B cell (primary cell): ENCODE measurements around the gene ENOX1. TPM values are rescaled to one million over a fixed set of nuclear protein-coding genes. Genes with fewer than 3 reads are reported as not detected.

Experiments used
- ATAC-seq: fragments of 200-7000 bp; cut with Tn5 transposase; one replicate; pipeline ENCODE4 v1.10.0; 2021; ENCODE audit warnings: low read depth, mild to moderate bottlenecking, moderate number of reproducible peaks, moderate library complexity
- CTCF ChIA-PET: fragments of 350-600 bp; sonication (Branson Sonifier 250); formaldehyde crosslinking; loops from one replicate; lab custom pipeline; 2021; ENCODE audit warnings: antibody characterized with exemption, inconsistent platforms; lab: Charles Lee
- POLR2A ChIA-PET: fragments of 350-600 bp; sonication (Branson Sonifier 250); formaldehyde crosslinking; loops from one replicate; lab custom pipeline; 2021; ENCODE audit warnings: antibody characterized with exemption; lab: Charles Lee
- DNase-seq: peaks from one replicate; pipeline ENCODE4 v3.0.0; 2013
- H2AFZ ChIP-seq: 2 replicates; pipeline ENCODE4 v1.6.1; 2012; ENCODE audit warnings: mild to moderate bottlenecking, low read depth, low read length; ENCODE audit not compliant: insufficient read depth, poor library complexity, severe bottlenecking
- H3K27ac ChIP-seq, 2 donors: 1 replicate in 1 of 2; 2 replicates in 1 of 2; pipeline ENCODE4 v1.5.1; 2012 to 2013; ENCODE audit warnings: low read length in 2 of 2, mild to moderate bottlenecking in 2 of 2, moderate library complexity in 1 of 2
- H3K27me3 ChIP-seq, 4 experiments: fragments of 200-600 bp in 1 of 4; sonication (generic) in 1 of 4; replicated peaks in 1 of 4; 1 replicate in 2 of 4; 2 replicates in 2 of 4; pipeline versions ENCODE4 v1.6.1 to v1.7.0; 2013 to 2016; ENCODE audit warnings: low read length in 3 of 4, mild to moderate bottlenecking in 2 of 4, mixed read lengths in 1 of 4, moderate library complexity in 1 of 4; ENCODE audit not compliant: insufficient read depth in 4 of 4, control insufficient read depth in 3 of 4; ENCODE audit errors: control extremely low read depth in 1 of 4
- H3K36me3 ChIP-seq, 2 experiments: replicated peaks in 1 of 2; 1 replicate in 1 of 2; 2 replicates in 1 of 2; pipeline versions ENCODE4 v1.6.1 to v1.7.1; 2013; ENCODE audit warnings: low read length in 1 of 2; ENCODE audit not compliant: insufficient read depth in 2 of 2, control insufficient read depth in 1 of 2; ENCODE audit errors: control extremely low read depth in 1 of 2, extremely low read depth in 1 of 2
- H3K4me1 ChIP-seq, 2 donors: fragments of 200-600 bp in 1 of 2; sonication (generic) in 1 of 2; 1 replicate in 1 of 2; 2 replicates in 1 of 2; pipeline versions ENCODE4 v1.5.1 to v1.6.1; 2013 to 2017; ENCODE audit warnings: low read length in 2 of 2; ENCODE audit not compliant: control insufficient read depth in 2 of 2, insufficient read depth in 2 of 2
- H3K4me2 ChIP-seq: replicated peaks from 2 replicates; pipeline ENCODE3; 2012; ENCODE audit warnings: mild to moderate bottlenecking, low read depth, low read length; ENCODE audit not compliant: poor library complexity, severe bottlenecking
- H3K4me3 ChIP-seq, 5 experiments: fragments of 200-600 bp in 1 of 5; sonication (generic) in 1 of 5; 1 replicate in 3 of 5; 2 replicates in 2 of 5; pipeline versions ENCODE4 v1.5.1 to v1.7.0; 2011 to 2016; ENCODE audit warnings: low read length in 4 of 5, mild to moderate bottlenecking in 4 of 5, low read depth in 2 of 5, control low read depth in 1 of 5, moderate library complexity in 1 of 5; ENCODE audit not compliant: insufficient read depth in 1 of 5; ENCODE audit errors: control extremely low read depth in 1 of 5, extremely low read depth in 1 of 5
- H3K79me2 ChIP-seq: fragments of 200-600 bp; sonication (generic); one replicate; pipeline ENCODE4 v1.6.0; 2016; ENCODE audit warnings: low read length; ENCODE audit not compliant: control insufficient read depth, insufficient read depth
- H3K9ac ChIP-seq: fragments of 200-600 bp; sonication (generic); 2 replicates; pipeline ENCODE4 v1.6.1; 2017; ENCODE audit warnings: mild to moderate bottlenecking, low read length, moderate library complexity
- H3K9me3 ChIP-seq, 3 donors: one replicate each; pipeline versions ENCODE4 v1.6.1 to v1.7.1; 2013; ENCODE audit warnings: low read length in 2 of 3; ENCODE audit not compliant: control insufficient read depth in 2 of 3, insufficient read depth in 1 of 3; ENCODE audit errors: control extremely low read depth in 1 of 3
- H4K20me1 ChIP-seq: 2 replicates; pipeline ENCODE4 v1.6.0; 2012; ENCODE audit warnings: mild to moderate bottlenecking, low read length; ENCODE audit not compliant: insufficient read depth, control insufficient read depth, poor library complexity, severe bottlenecking
- H3K27ac Mint-ChIP-seq: one replicate; pipeline ENCODE4 v1.8.0; 2021; ENCODE audit warnings: mixed read lengths
- H3K27me3 Mint-ChIP-seq: one replicate; pipeline ENCODE4 v1.8.0; 2021; ENCODE audit warnings: mixed read lengths
- H3K4me1 Mint-ChIP-seq: one replicate; pipeline ENCODE4 v1.8.0; 2021; ENCODE audit warnings: mixed read lengths
- H3K4me3 Mint-ChIP-seq: one replicate; pipeline ENCODE4 v1.8.0; 2021; ENCODE audit warnings: mixed read lengths
- H3K9me3 Mint-ChIP-seq: one replicate; pipeline ENCODE4 v1.8.0; 2022; ENCODE audit warnings: mixed read lengths; ENCODE audit not compliant: insufficient read depth
- CTCF ChIP-seq: fragments of 200-600 bp; IDR thresholded peaks from one replicate; pipeline ENCODE4 v1.8.0; 2022; ENCODE audit warnings: antibody characterized with exemption, mild to moderate bottlenecking
- EZH2 ChIP-seq: IDR thresholded peaks from 2 replicates; pipeline ENCODE4 v1.6.1; 2012; ENCODE audit warnings: borderline replicate concordance, low read depth, mild to moderate bottlenecking, moderate library complexity, low read length; ENCODE audit not compliant: insufficient read depth, poor library complexity, severe bottlenecking
- WGBS: methylation state at CpG from one replicate; pipeline ENCODE4 v1.1.5; 2013; ENCODE audit warnings: missing lambda C conversion rate; ENCODE audit not compliant: insufficient coverage; 5-methylcytosine and 5-hydroxymethylcytosine counted together
- intact Hi-C: fragments of 100-400 bp; cut with micrococcal nuclease; formaldehyde crosslinking; loops from one replicate; pipeline ENCODE4 v1.10.0; 2022
- polyA plus RNA-seq: library from polyadenylated mRNA; depleted of rRNA; stranded (reverse); fragments of >200 nt; gene quantifications from 2 replicates; pipeline ENCODE4 v1.2.3, GENCODE V29; 2012
- total RNA-seq, 2 donors: library from RNA; stranded (reverse); fragments of 120-200 nt in 1 of 2; gene quantifications; 1 replicate in 1 of 2; 2 replicates in 1 of 2; pipeline versions ENCODE4 v1.2.3 to v1.2.4, GENCODE V29; 2013 to 2022

Gene ENOX1
- total and polyA plus RNA-seq, 2 donors (not counting 1 experiment from before 2014, with no cell fraction given) = not detected

- no peaks in the 10 kb centered on the region for H3K4me1 ChIP-seq
- Mint-ChIP-seq H3K27ac (no peak overlapping the region), H3K4me1 (no peaks in the 10 kb centered on the region), H3K4me3 (no peak overlapping the region), H3K9me3 (no peaks in the 10 kb centered on the region), H3K27me3 (peaks cover 4% of the 10 kb centered on the region)
- no peak overlapping the region for H2AFZ ChIP-seq
- H3K9me3 ChIP-seq = no peaks in the 10 kb centered on the region
- H3K36me3 ChIP-seq = no peaks in the 10 kb centered on the region
- CTCF ChIA-PET = no interaction called here
- no peaks in the 10 kb centered on the region for H3K79me2 ChIP-seq
- no CpG with 5 or more reads among the region's 2 CpGs for WGBS
- no peak overlapping the region for H3K9ac ChIP-seq
- H3K4me3 ChIP-seq = no peak overlapping the region
- DNase-seq (no peak), ATAC-seq (no peak)
- no peak overlapping the region for H3K27ac ChIP-seq
- H3K27me3 ChIP-seq = no peaks in the 10 kb centered on the region
- H3K4me2 ChIP-seq = no peak overlapping the region
- TF ChIP-seq EZH2 = no peak
- no peak for TF ChIP-seq CTCF
- H4K20me1 ChIP-seq = no peaks in the 10 kb centered on the region
- POLR2A ChIA-PET = no interaction called here
- intact Hi-C loops = no loop called here
Observed at GRCh38 chr13:43596006-43596405, 190.8 kb downstream of the ENOX1 start.

GRCh38 chr13:43587376-43587775, 199.4 kb downstream of the ENOX1 start:
- POLR2A ChIA-PET = no interaction called here
- Histone ChIP-seq H3K9me3 (no peaks in the 10 kb centered on the region), H3K4me3 (no peak overlapping the region), H3K4me1 (no peaks in the 10 kb centered on the region), H3K9ac (no peak overlapping the region), H3K4me2 (no peak overlapping the region), H4K20me1 (no peaks in the 10 kb centered on the region), H3K79me2 (no peaks in the 10 kb centered on the region), H2AFZ (no peak overlapping the region), H3K27me3 (no peaks in the 10 kb centered on the region), H3K36me3 (no peaks in the 10 kb centered on the region), H3K27ac (no peak overlapping the region)
- CTCF ChIA-PET = no interaction called here
- ATAC-seq (no peak), DNase-seq (no peak)
- H3K4me3 Mint-ChIP-seq = no peak overlapping the region
- intact Hi-C loops = no loop called here
- H3K9me3 Mint-ChIP-seq = no peaks in the 10 kb centered on the region
- TF ChIP-seq CTCF (no peak), EZH2 (no peak)
- H3K27me3 Mint-ChIP-seq = peaks cover 13% of the 10 kb centered on the region
- no peaks in the 10 kb centered on the region for H3K4me1 Mint-ChIP-seq
- H3K27ac Mint-ChIP-seq = no peak overlapping the region
